ENCODE data around the gene C2orf72.
"Not testable (repeated sequence)": the region's sequence is repeated elsewhere in the genome, so short reads cannot be mapped to it uniquely, and the experiment has no call there.

The C2orf72 gene

GRCh38 chr2:231047274-231047922 is 10.1 kb downstream of the C2orf72 start:
- no peak for DNase-seq

- no peak for DNase-seq
Observed at GRCh38 chr2:231047923-231048915, 10.9 kb downstream of the C2orf72 start.

- DNase-seq = no peak
Observed at GRCh38 chr2:231049286-231050017, 12.1 kb downstream of the C2orf72 start.

- DNase-seq = no peak
Observed at GRCh38 chr2:231050018-231050901, 12.9 kb downstream of the C2orf72 start.

DNA sequence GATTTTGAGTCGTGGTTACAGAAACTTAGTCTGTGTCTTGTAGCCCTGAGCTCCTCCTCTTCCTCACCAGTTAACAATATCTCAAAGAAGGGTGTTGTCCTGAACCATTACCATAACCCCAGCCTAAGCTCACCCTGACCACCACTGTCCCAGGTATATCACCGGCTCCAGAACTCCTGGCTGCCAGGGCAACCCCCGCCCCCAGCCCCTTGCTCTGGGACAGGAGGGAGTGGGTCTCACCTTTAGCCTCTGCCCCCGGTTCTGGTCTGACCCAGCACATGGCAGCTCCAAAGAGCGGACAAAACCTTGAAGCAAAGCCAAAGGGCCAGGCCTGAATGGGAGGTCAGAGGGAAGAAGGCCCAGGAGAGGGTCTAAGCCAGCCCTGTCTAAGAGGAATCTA is 13.8 kb downstream of the C2orf72 start:
- no peak for DNase-seq

GRCh38 chr2:231052494-231053451 is 15.4 kb downstream of the C2orf72 start:
- DNase-seq = peak; percentile 94

GRCh38 chr2:231053846-231054245 is 16.5 kb downstream of the C2orf72 start:
- no peak for DNase-seq

DNA sequence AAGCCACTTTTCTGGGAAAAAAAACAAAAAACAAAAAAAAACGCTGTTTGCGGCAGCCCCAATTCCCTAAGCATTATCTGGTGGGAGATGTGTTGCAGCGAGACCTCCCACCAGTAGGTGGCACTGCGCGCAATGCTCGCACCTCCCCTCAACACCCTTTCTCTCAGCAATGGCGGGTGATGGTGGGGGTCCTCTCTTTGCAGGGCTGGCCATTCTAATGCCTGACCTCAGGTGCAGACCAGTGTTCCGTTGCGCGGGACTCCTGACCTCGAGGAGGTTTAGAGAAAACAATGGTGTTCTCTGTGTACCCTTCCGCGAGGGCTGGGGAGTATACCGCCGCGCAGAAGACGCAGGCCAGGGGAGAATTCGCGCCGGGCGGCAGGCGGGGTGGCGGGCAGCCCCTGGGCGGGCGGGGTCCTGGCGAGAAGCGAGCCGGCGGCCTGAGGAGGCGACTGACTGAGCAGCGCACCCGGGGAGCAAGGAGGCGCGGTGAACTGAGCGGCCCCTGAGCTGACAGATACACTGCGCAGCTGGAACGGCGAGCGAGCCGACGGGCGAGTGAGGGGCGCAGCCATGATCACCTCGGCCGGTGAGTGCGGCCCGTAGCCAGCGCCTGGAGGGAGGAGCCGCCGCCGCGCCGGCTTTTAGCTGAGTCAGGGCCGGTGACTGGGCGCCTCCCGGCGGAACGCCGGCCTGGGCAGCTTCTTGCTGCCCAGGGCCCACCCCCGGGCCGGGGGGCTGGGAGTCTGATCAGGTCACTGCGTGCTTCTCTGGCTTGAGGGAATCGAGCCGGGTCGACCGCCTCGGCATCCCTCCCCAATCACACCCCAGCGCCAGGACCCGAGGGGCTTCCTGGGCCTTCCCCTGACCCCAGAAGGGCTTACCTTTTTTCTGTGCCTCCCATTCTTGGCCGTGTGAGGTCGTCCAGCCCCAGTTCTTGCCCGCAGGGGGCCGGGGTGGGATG is 19.4 kb downstream of the C2orf72 start, which contains the start of gene PSMD1:
Gene PSMD1 (plus strand): TSS at position 415 of the 964 bp plus-strand sequence. CDS start 159 bp downstream, at position 574.
- peak; percentile 98 for DNase-seq

- DNase-seq = no peak
Observed at GRCh38 chr2:231057590-231057989, 20.3 kb downstream of the C2orf72 start.

- no peak for DNase-seq
Observed at GRCh38 chr2:231058761-231059550, 21.6 kb downstream of the C2orf72 start.

- DNase-seq = no peak
Observed at GRCh38 chr2:231059756-231060155, 22.4 kb downstream of the C2orf72 start.

DNA sequence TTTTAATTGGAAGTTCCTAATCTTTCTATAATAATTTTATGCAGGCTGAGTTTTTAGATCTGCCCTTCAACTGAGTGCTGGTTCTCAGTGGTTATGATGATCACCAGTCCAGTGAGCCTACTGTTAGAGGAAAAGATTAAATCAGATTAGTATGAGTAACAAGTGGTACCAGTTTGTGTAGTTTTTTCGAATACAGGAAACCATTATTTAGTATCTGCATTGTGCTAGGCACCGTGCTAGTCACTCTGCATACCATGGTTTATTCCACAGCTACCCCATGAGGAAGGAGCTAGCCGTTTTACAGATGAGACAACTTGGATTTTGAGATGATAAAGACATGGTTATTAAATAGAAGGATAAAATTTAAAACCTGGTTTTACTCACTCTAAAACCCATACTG is 25.5 kb downstream of the C2orf72 start:
- no peak for DNase-seq

- DNase-seq = no peak
Observed at GRCh38 chr2:231063347-231063746, 26.0 kb downstream of the C2orf72 start.

DNA sequence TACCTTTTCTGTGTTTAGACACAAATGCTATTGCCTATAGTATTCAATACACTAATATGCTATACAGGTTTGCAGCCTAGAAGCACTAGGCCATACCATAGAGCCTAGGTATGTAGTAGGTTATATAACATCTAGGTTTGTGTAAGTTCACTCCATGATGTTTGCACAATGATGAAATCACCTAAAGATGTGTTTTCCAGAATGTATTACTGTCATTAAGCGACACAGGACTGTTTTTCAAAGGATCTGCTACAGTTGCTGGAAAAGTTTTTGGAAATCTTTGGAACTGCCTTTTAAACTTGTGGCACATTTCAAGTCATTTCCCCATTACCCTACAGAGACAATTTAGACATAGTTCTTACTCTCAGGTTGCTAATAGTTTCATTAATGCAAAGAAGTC is 28.6 kb downstream of the C2orf72 start:
- no peak for DNase-seq

GRCh38 chr2:231067531-231067930 is 30.2 kb downstream of the C2orf72 start:
- not testable (repeated sequence) for DNase-seq

GRCh38 chr2:231068525-231069222 is 31.4 kb downstream of the C2orf72 start:
- DNase-seq = no peak

DNA sequence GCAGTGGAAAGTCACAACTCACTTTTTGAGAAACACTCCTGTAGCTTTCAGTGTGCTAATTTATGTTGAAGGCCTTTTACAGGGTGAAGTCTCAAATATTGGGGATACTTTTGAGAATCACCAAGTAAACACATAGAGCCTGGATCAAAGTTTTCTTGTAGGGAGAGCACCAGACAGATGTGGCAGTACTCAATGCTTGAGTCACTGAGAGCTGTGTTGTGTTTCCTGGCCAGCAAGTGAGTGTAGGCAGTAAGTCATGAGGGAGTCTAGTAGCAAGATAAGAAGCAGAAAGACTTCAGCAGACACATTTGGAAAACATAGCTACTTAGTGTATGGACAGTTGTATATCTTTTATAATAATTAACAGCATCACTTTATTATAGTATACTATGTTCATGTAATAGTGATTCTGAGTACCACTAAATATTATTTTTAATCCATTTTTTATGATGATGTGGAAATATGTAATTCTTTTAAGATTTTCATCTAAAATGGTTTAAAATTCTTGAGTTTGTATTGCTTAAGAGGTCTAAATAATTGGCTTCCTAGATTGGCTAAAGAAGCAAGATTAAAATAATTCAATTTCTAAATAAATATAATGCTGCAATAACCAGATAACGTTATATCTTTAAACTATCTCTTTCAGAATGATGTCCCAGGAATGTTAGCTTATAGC is 32.2 kb downstream of the C2orf72 start:
- DNase-seq = no peak

DNA sequence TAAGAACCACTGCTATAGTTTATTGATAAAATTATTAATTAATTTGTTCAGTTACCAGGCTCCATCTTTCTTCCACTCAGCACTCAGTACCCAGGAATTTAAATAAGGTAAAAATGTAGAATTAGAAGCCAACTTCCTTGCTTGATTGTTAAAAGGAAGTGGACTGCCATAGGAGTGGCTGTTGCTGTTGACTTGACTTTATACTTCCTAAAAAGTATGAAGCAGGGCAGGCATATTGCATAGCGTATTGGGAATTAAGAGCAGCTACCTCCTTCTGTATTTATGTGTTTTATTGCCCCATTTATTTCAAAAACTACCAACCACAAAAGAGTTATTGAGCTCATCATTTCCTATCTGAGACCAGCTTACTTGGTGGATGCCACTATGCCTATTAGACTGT is 47.2 kb downstream of the C2orf72 start:
- DNase-seq = no peak
